HEK293T (cell line): ENCODE measurements around the gene TTC9.

Experiments used
- ARNT ChIP-seq: fragments of 450-650 bp; IDR thresholded peaks from 2 replicates; pipeline ENCODE4 v1.6.1; 2017; ENCODE audit warnings: mild to moderate bottlenecking
- BHLHE40 ChIP-seq: fragments of 450-650 bp; IDR thresholded peaks from 2 replicates; pipeline ENCODE4 v1.6.1; 2016; ENCODE audit warnings: mild to moderate bottlenecking, moderate library complexity, borderline replicate concordance
- CTBP1 ChIP-seq: fragments of 450-650 bp; IDR thresholded peaks from 2 replicates; pipeline ENCODE4 v1.6.1; 2016; ENCODE audit warnings: borderline replicate concordance
- ELF4 ChIP-seq: fragments of 450-650 bp; IDR thresholded peaks from 2 replicates; pipeline ENCODE4 v1.6.1; 2017; ENCODE audit warnings: antibody characterized with exemption
- FOXA1 ChIP-seq: fragments of 450-650 bp; IDR thresholded peaks from 2 replicates; pipeline ENCODE4 v1.6.1; 2016; ENCODE audit warnings: mild to moderate bottlenecking
- FOXK2 ChIP-seq: fragments of 450-650 bp; IDR thresholded peaks from 2 replicates; pipeline ENCODE4 v1.6.1; 2016; ENCODE audit warnings: mild to moderate bottlenecking
- FOXM1 ChIP-seq: fragments of 450-650 bp; IDR thresholded peaks from 2 replicates; pipeline ENCODE4 v1.6.1; 2017; ENCODE audit warnings: mild to moderate bottlenecking, borderline replicate concordance
- HDGF ChIP-seq: fragments of 450-650 bp; IDR thresholded peaks from 2 replicates; pipeline ENCODE4 v1.6.1; 2017; ENCODE audit warnings: antibody characterized with exemption, borderline replicate concordance
- L3MBTL2 ChIP-seq: fragments of 450-650 bp; conservative IDR thresholded peaks from 2 replicates; pipeline ENCODE4 v1.6.1; 2016; ENCODE audit warnings: mild to moderate bottlenecking
- LEF1 ChIP-seq: fragments of 450-650 bp; IDR thresholded peaks from 2 replicates; pipeline ENCODE4 v1.6.1; 2017; ENCODE audit warnings: mild to moderate bottlenecking, borderline replicate concordance
- NFRKB ChIP-seq: fragments of 450-650 bp; IDR thresholded peaks from 2 replicates; pipeline ENCODE4 v1.6.1; 2016; ENCODE audit warnings: mild to moderate bottlenecking, moderate library complexity
- SP1 ChIP-seq: fragments of 450-650 bp; IDR thresholded peaks from 2 replicates; pipeline ENCODE4 v1.6.1; 2017
- TARDBP ChIP-seq: fragments of 450-650 bp; IDR thresholded peaks from 2 replicates; pipeline ENCODE4 v1.6.1; 2016
- TF ChIP-seq, protein P1 (sequence below): fragments of 450-650 bp; IDR thresholded peaks from 2 replicates; pipeline ENCODE4 v1.6.1; 2016

DNA sequence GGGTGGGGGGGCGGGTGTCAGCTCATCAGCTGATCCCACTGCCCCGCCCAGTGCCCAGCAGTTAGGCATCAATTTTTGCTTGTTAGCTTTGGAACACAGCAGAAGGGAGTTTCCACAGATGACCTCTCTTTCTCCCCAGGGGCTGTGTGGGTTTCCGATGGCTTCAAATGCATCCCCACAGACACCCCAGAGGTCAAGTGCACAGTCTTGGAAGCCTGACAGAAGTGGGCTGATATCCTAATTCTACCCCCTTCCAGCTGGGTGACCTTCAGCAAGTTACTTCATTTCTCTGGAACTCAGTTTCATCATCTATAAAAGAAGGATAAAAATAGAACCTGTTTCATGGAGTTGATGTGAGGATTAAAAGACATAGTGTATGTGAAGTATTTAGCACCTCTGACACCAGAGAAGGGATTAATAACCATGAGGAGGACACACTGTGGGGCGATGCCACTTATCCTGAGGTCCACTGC, 22.0 kb downstream of the TTC9 start:
- TF ChIP-seq ELF4 (no peak), FOXM1 (no peak), TARDBP (no peak), HDGF (no peak), LEF1 (no peak), FOXA1 (no peak), ARNT (no peak), CTBP1 (no peak), SP1 (no peak), BHLHE40 (no peak), NFRKB (no peak), FOXK2 (no peak), L3MBTL2 (no peak)
- TF ChIP-seq, protein P1, sequence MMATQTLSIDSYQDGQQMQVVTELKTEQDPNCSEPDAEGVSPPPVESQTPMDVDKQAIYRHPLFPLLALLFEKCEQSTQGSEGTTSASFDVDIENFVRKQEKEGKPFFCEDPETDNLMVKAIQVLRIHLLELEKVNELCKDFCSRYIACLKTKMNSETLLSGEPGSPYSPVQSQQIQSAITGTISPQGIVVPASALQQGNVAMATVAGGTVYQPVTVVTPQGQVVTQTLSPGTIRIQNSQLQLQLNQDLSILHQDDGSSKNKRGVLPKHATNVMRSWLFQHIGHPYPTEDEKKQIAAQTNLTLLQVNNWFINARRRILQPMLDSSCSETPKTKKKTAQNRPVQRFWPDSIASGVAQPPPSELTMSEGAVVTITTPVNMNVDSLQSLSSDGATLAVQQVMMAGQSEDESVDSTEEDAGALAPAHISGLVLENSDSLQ = no peak
